ENCODE data around the gene B3GNT9.

DNA sequence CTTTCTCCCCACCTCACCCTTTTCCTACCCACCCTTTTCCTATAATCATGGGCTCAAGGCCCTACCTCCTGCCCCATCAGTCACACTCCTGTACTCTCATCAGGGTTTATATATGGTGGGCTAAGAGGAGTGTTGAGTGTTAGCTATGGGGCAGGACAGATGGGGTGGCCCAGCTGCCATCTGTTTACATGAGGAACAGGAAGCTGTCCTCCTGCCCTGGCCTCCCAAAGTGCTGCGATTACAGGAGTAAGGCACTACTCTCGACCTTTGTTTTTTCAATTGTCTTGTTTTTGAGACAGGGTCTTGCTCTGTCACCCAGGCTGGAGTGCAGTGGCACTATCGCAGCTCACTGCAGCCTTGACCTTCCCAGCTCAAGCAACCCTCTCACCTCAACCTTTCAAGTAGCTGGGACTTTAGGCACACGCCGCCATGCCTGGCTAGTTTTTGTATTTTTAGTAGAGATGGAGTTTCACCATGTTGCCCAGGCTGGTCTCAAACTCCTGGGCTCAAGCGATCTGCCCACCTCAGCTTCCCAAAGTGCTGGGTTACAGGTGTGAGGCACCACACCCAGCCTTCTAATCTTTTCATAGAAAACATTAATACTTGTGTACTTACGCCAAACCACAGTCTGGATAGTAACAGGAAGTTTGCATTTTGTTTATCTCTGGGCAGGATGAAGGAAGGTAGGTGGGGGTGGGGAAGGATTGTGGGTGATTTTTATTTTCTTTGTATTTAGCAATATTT is 7.3 kb upstream of the B3GNT9 start:
- TF ChIP-seq, protein P1, sequence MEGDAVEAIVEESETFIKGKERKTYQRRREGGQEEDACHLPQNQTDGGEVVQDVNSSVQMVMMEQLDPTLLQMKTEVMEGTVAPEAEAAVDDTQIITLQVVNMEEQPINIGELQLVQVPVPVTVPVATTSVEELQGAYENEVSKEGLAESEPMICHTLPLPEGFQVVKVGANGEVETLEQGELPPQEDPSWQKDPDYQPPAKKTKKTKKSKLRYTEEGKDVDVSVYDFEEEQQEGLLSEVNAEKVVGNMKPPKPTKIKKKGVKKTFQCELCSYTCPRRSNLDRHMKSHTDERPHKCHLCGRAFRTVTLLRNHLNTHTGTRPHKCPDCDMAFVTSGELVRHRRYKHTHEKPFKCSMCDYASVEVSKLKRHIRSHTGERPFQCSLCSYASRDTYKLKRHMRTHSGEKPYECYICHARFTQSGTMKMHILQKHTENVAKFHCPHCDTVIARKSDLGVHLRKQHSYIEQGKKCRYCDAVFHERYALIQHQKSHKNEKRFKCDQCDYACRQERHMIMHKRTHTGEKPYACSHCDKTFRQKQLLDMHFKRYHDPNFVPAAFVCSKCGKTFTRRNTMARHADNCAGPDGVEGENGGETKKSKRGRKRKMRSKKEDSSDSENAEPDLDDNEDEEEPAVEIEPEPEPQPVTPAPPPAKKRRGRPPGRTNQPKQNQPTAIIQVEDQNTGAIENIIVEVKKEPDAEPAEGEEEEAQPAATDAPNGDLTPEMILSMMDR (IDR thresholded peaks at IDR 0.05; ENCODE audit: borderline replicate concordance, extremely low read depth, low read length, poor library complexity, severe bottlenecking), result no peak
- TF ChIP-seq EZH2 (IDR thresholded peaks at IDR 0.05; ENCODE audit: borderline replicate concordance, low read depth, low read length, severe bottlenecking), result no peak
